Activated naive CD4-positive, alpha-beta T cell treated with Interleukin-2 at 50 U/mL for 16 hours (primary cell): Measurements from ENCODE around the gene ACTA2.
"Not testable (repeated sequence)": the region's sequence is repeated elsewhere in the genome, so short reads cannot be mapped to it uniquely, and the experiment has no call there.

Experiments
- DNase-seq: peaks from one replicate; pipeline ENCODE4 v3.0.0-alpha.2; 2020

ACTA2 gene

GRCh38 chr10:88949051-88949450, 3.5 kb downstream of the ACTA2 start:
- DNase-seq = no peak

- no peak for DNase-seq
Measured at GRCh38 chr10:88946965-88947590, 5.5 kb downstream of the ACTA2 start.

GRCh38 chr10:88946200-88946599, 6.4 kb downstream of the ACTA2 start:
- DNase-seq = no peak

- no peak for DNase-seq
Measured at GRCh38 chr10:88944813-88945212, 7.8 kb downstream of the ACTA2 start.

- DNase-seq = no peak
Measured at GRCh38 chr10:88943778-88944177, 8.8 kb downstream of the ACTA2 start.

- no peak for DNase-seq
Measured at GRCh38 chr10:88941026-88941425, 11.5 kb downstream of the ACTA2 start.

- DNase-seq = no peak
Measured at GRCh38 chr10:88938938-88939337, 13.6 kb downstream of the ACTA2 start.

GRCh38 chr10:88938039-88938438, 14.5 kb downstream of the ACTA2 start:
- no peak for DNase-seq

GRCh38 chr10:88936656-88937055, 15.9 kb downstream of the ACTA2 start:
- no peak for DNase-seq

- peak; percentile 74 for DNase-seq
Measured at GRCh38 chr10:88934900-88935672, 17.5 kb downstream of the ACTA2 start.

GRCh38 chr10:88933564-88933963, 19.0 kb downstream of the ACTA2 start:
- DNase-seq = no peak

GRCh38 chr10:88932539-88933256, 19.9 kb downstream of the ACTA2 start:
- peak; percentile 27 for DNase-seq

- not testable (repeated sequence) for DNase-seq
Measured at GRCh38 chr10:88932029-88932428, 20.5 kb downstream of the ACTA2 start.

- DNase-seq = no peak
Measured at GRCh38 chr10:88931548-88931947, 21.0 kb downstream of the ACTA2 start.

GRCh38 chr10:88928254-88928653, 24.3 kb downstream of the ACTA2 start:
- DNase-seq = no peak

- DNase-seq = no peak
Measured at GRCh38 chr10:88927416-88927690, 25.2 kb downstream of the ACTA2 start.

- no peak for DNase-seq
Measured at GRCh38 chr10:88926566-88927415, 25.8 kb downstream of the ACTA2 start.

GRCh38 chr10:88923520-88923919, 29.1 kb downstream of the ACTA2 start:
- DNase-seq = no peak

GRCh38 chr10:88922041-88922440, 30.5 kb downstream of the ACTA2 start:
- DNase-seq = no peak

GRCh38 chr10:88920986-88921593, 31.5 kb downstream of the ACTA2 start:
- DNase-seq = no peak

- no peak for DNase-seq
Measured at GRCh38 chr10:88920198-88920597, 32.4 kb downstream of the ACTA2 start.

- no peak for DNase-seq
Measured at GRCh38 chr10:88919041-88919440, 33.5 kb downstream of the ACTA2 start.
